GM12891 (cell line): ENCODE data around the gene DDX4.

Experiments
- POLR2A ChIP-seq: IDR thresholded peaks from 2 replicates; pipeline ENCODE4 v1.6.1; 2011; ENCODE audit warnings: low read depth, low read length, control low read depth
- POLR2AphosphoS5 ChIP-seq: IDR thresholded peaks from 2 replicates; pipeline ENCODE4 v1.6.1; 2011; ENCODE audit warnings: low read depth, low read length, control low read depth
- SPI1 ChIP-seq: IDR thresholded peaks from 2 replicates; pipeline ENCODE4 v1.6.1; 2011; ENCODE audit warnings: low read depth, low read length, control low read depth
- TAF1 ChIP-seq: IDR thresholded peaks from 2 replicates; pipeline ENCODE4 v1.6.1; 2011; ENCODE audit warnings: low read depth, low read length, control low read depth

GRCh38 chr5:55737793-55738192 is at the start of gene DDX4:
- TF ChIP-seq POLR2A (no peak), TAF1 (no peak), SPI1 (no peak), POLR2AphosphoS5 (no peak)
